ENCODE data around the gene ABCB8.

GRCh38 chr7:150989456-150989855, 38.8 kb upstream of the ABCB8 start:
- no peak for TF ChIP-seq GATA2 (IDR thresholded peaks at IDR 0.05; ENCODE audit: insufficient read depth, insufficient read length, low read depth, low read length)
- no peak for TF ChIP-seq MAX (IDR thresholded peaks at IDR 0.05; ENCODE audit: insufficient read depth, insufficient read length)
- no peak for TF ChIP-seq CTCF (IDR thresholded peaks at IDR 0.05; ENCODE audit: extremely low read depth in 1 of 2, insufficient read depth in 1 of 2, low read depth in 1 of 2, low read length in 2 of 2)
- no peak for TF ChIP-seq POLR2A (IDR thresholded peaks at IDR 0.05; ENCODE audit: low read depth, low read length)
- TF ChIP-seq EZH2 (IDR thresholded peaks at IDR 0.05; ENCODE audit: borderline replicate concordance, low read depth, low read length, severe bottlenecking) = no peak
- no peak for TF ChIP-seq POLR2AphosphoS5 (IDR thresholded peaks at IDR 0.05; ENCODE audit: insufficient read depth, low read depth, low read length)
- TF ChIP-seq MYC (IDR thresholded peaks at IDR 0.05; ENCODE audit: low read depth, low read length) = no peak

Data from endothelial cell of umbilical vein (primary cell).